Measurements from ENCODE around the gene CASP10.

Gene CASP10

DNA sequence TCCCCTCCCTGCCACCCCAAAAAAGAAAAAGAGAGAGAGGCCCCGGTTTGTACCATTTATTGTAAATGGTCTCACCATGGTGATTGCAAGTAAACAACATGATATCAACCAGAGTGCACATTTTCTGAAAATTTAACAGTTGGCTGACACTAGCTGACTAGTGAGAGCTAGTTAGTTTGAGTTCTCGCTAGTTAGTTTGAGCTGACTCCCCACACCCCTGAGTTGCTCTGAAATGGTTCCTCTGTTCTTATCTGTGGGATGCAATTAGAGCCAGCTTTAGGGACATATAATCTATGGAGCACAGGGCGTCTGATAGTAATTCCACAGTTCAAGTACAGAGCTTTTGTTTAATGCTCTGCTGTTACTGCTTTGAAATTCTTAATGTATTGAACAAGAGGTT lies 13.1 kb downstream of the CASP10 start:
- Histone ChIP-seq H3K9ac (ENCODE audit: low read depth, low read length) (no peak overlapping the region), H3K9me3 (ENCODE audit: insufficient read depth, low read length, severe bottlenecking) (no peaks in the 10 kb centered on the region), H3K4me1 (ENCODE audit: insufficient read depth, low read length) (no peaks in the 10 kb centered on the region; the same call in 1 of the 2 replicates), H3K4me3 (ENCODE audit: low read depth in 1 of 2, low read length in 2 of 2) (no peak overlapping the region), H3K36me3 (ENCODE audit: insufficient read depth, low read length) (peaks cover 26% of the 10 kb centered on the region), H3K27me3 (ENCODE audit: insufficient read depth, low read length, poor library complexity) (no peaks in the 10 kb centered on the region), H3K4me2 (ENCODE audit: insufficient read depth, low read length) (no peak overlapping the region), H2AFZ (ENCODE audit: low read depth, low read length) (no peak overlapping the region), H3K27ac (ENCODE audit: low read length) (no peak overlapping the region), H3K79me2 (ENCODE audit: insufficient read depth, low read length) (no peaks in the 10 kb centered on the region), H4K20me1 (ENCODE audit: insufficient read depth, low read length) (no peaks in the 10 kb centered on the region)
- ATAC-seq (ENCODE audit: insufficient read depth, low read depth) (no peak), DNase-seq (no peak)
- TF ChIP-seq EZH2 (IDR thresholded peaks at IDR 0.05; ENCODE audit: borderline replicate concordance, low read depth, low read length, severe bottlenecking), result no peak
- TF ChIP-seq, protein P1, sequence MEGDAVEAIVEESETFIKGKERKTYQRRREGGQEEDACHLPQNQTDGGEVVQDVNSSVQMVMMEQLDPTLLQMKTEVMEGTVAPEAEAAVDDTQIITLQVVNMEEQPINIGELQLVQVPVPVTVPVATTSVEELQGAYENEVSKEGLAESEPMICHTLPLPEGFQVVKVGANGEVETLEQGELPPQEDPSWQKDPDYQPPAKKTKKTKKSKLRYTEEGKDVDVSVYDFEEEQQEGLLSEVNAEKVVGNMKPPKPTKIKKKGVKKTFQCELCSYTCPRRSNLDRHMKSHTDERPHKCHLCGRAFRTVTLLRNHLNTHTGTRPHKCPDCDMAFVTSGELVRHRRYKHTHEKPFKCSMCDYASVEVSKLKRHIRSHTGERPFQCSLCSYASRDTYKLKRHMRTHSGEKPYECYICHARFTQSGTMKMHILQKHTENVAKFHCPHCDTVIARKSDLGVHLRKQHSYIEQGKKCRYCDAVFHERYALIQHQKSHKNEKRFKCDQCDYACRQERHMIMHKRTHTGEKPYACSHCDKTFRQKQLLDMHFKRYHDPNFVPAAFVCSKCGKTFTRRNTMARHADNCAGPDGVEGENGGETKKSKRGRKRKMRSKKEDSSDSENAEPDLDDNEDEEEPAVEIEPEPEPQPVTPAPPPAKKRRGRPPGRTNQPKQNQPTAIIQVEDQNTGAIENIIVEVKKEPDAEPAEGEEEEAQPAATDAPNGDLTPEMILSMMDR (IDR thresholded peaks at IDR 0.05; ENCODE audit: borderline replicate concordance, extremely low read depth, low read length, poor library complexity, severe bottlenecking), result no peak

DNA sequence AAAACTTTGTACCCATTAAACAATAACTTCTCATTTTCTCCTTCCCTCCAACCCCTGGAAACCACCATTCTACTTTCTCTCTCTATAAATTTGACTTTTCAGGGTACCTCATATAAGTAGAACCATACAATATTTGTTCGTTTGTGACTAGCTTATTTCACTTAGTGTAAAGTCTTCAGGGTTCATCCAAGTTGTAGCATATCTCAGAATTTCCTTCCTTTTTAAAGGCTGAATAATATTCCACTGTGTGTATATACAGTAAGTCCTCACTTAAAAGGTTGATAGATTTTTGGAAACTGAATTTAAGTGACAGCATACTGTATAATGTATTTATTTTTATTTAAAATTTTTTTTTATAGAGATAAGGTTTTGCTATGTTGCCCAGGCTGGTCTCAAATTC lies 13.9 kb downstream of the CASP10 start:
- Histone ChIP-seq H3K79me2 (ENCODE audit: insufficient read depth, low read length) (no peaks in the 10 kb centered on the region), H3K4me2 (ENCODE audit: insufficient read depth, low read length) (no peak overlapping the region), H3K27me3 (ENCODE audit: insufficient read depth, low read length, poor library complexity) (no peaks in the 10 kb centered on the region), H3K4me3 (ENCODE audit: low read depth in 1 of 2, low read length in 2 of 2) (no peak overlapping the region), H3K27ac (ENCODE audit: low read length) (no peak overlapping the region), H3K9me3 (ENCODE audit: insufficient read depth, low read length, severe bottlenecking) (no peaks in the 10 kb centered on the region), H2AFZ (ENCODE audit: low read depth, low read length) (no peak overlapping the region), H3K36me3 (ENCODE audit: insufficient read depth, low read length) (peaks cover 26% of the 10 kb centered on the region), H3K9ac (ENCODE audit: low read depth, low read length) (no peak overlapping the region), H3K4me1 (ENCODE audit: insufficient read depth, low read length) (no peaks in the 10 kb centered on the region; the same call in 1 of the 2 replicates), H4K20me1 (ENCODE audit: insufficient read depth, low read length) (no peaks in the 10 kb centered on the region)
- DNase-seq, result no peak
- no peak for ATAC-seq (ENCODE audit: insufficient read depth, low read depth)
- TF ChIP-seq, protein P1 (IDR thresholded peaks at IDR 0.05; ENCODE audit: borderline replicate concordance, extremely low read depth, low read length, poor library complexity, severe bottlenecking), result no peak
- no peak for TF ChIP-seq EZH2 (IDR thresholded peaks at IDR 0.05; ENCODE audit: borderline replicate concordance, low read depth, low read length, severe bottlenecking)

DNA sequence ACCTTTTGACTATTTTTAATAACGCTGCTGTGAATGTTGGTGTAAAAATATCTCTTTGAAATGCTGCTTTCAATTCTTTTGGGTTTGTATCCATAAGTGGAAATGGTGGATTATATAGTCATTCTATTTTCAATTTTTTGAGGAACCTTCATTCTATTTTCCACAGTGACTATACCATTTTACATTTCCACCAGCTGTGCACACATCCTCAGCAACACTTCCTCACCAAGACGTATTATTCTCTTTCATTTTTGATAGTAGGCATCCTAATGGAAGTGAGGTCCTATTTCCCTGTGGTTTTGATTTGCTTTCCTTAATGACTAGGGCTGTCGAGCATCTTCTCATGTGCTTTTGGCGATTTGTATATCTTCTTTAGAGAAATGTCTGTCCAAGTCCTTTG lies 14.8 kb downstream of the CASP10 start:
- Histone ChIP-seq H3K9me3 (ENCODE audit: insufficient read depth, low read length, severe bottlenecking) (no peaks in the 10 kb centered on the region), H2AFZ (ENCODE audit: low read depth, low read length) (no peak overlapping the region), H3K4me2 (ENCODE audit: insufficient read depth, low read length) (no peak overlapping the region), H3K36me3 (ENCODE audit: insufficient read depth, low read length) (peaks cover 24% of the 10 kb centered on the region), H3K4me1 (ENCODE audit: insufficient read depth, low read length) (no peaks in the 10 kb centered on the region; the same call in 1 of the 2 replicates), H3K27me3 (ENCODE audit: insufficient read depth, low read length, poor library complexity) (no peaks in the 10 kb centered on the region), H3K27ac (ENCODE audit: low read length) (no peak overlapping the region), H3K79me2 (ENCODE audit: insufficient read depth, low read length) (no peaks in the 10 kb centered on the region), H3K4me3 (ENCODE audit: low read depth in 1 of 2, low read length in 2 of 2) (no peak overlapping the region), H3K9ac (ENCODE audit: low read depth, low read length) (no peak overlapping the region), H4K20me1 (ENCODE audit: insufficient read depth, low read length) (no peaks in the 10 kb centered on the region)
- ATAC-seq (ENCODE audit: insufficient read depth, low read depth) (no peak), DNase-seq (no peak)
- TF ChIP-seq EZH2 (IDR thresholded peaks at IDR 0.05; ENCODE audit: borderline replicate concordance, low read depth, low read length, severe bottlenecking), result no peak
- TF ChIP-seq, protein P1 (IDR thresholded peaks at IDR 0.05; ENCODE audit: borderline replicate concordance, extremely low read depth, low read length, poor library complexity, severe bottlenecking), result no peak

DNA sequence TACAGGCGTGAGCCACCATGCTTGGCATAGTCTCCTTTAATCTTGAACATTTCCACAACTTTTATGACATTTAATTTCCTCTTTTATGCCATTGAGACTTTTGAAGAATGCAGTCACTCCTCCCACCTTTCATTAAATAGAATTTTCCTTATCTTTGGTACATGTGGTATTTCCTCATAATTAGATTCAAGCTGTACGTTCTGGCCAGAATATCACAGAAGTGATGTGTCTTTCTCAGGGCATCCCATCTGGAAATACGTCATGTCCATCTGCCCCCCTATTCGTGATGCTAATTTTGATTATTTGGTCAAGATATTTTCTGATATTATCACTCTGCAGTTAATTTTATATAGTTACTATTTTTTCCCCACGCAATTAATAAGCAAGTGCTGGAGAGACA lies 16.9 kb downstream of the CASP10 start:
- Histone ChIP-seq H3K9ac (ENCODE audit: low read depth, low read length) (no peak overlapping the region), H2AFZ (ENCODE audit: low read depth, low read length) (no peak overlapping the region), H4K20me1 (ENCODE audit: insufficient read depth, low read length) (no peaks in the 10 kb centered on the region), H3K79me2 (ENCODE audit: insufficient read depth, low read length) (no peaks in the 10 kb centered on the region), H3K4me2 (ENCODE audit: insufficient read depth, low read length) (no peak overlapping the region), H3K9me3 (ENCODE audit: insufficient read depth, low read length, severe bottlenecking) (no peaks in the 10 kb centered on the region), H3K4me1 (ENCODE audit: insufficient read depth, low read length) (0 out of 2 replicates have a peak, but pooled peaks cover 2% of the 10 kb centered on the region), H3K36me3 (ENCODE audit: insufficient read depth, low read length) (peaks cover 13% of the 10 kb centered on the region), H3K27me3 (ENCODE audit: insufficient read depth, low read length, poor library complexity) (no peaks in the 10 kb centered on the region), H3K27ac (ENCODE audit: low read length) (no peak overlapping the region), H3K4me3 (ENCODE audit: low read depth in 1 of 2, low read length in 2 of 2) (no peak overlapping the region)
- no peak for ATAC-seq (ENCODE audit: insufficient read depth, low read depth)
- TF ChIP-seq EZH2 (IDR thresholded peaks at IDR 0.05; ENCODE audit: borderline replicate concordance, low read depth, low read length, severe bottlenecking), result no peak
- TF ChIP-seq, protein P1 (IDR thresholded peaks at IDR 0.05; ENCODE audit: borderline replicate concordance, extremely low read depth, low read length, poor library complexity, severe bottlenecking), result no peak
- DNase-seq, result no peak
